ENCODE data around the gene PRR12.

PRR12 gene

DNA sequence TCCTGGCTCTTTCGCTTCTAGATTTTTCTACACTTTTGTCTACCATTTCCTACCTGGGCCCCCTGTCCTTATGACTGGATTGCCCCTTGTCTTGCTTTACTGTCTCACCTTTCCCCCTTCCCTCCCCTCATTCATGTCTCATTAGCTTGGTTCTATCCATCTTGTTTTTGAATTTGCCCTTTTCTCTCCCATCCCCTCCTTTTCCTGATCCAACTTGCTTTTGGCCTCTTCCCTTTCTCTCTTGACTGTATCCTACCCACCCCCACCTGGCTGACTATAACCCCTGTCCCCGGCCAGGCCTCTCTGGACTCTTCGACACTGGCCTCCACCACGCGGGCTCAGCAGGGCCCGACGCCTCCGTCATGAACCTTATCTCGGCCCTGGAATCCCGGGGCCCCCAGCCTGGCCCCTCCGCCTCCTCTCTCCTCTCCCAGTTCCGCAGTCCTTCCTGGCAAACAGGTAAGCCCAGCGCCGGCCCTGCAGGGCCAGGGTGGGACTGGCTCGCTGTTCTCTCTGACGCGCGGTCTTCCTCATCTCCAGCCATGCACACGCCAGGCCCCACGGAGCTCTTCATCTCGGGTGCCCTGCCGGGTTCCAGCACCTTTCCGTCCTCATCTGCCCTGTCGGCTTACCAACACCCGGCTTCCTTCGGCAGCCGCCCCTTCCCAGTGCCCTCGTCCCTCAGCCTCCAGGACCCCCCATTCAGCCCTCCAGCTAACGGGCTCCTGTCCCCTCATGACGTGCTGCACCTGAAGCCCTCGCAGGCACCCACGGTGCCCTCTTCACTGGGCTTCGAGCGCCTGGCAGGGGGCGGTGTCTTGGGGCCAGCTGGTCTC is 3.4 kb downstream of the PRR12 start:
- Mint-ChIP-seq H3K36me3 (ENCODE audit: low read depth) (peaks cover 21% of the 10 kb centered on the region), H3K27ac (peak overlapping the region in 2 of 3 experiments; percentile 47 to 85), H3K4me3 (peak overlapping the region; percentile 85 to 88 (median 88)), H3K4me1 (peaks cover 20% of the 10 kb centered on the region), H3K27me3 (ENCODE audit: low read depth) (no peaks in the 10 kb centered on the region), H3K9me3 (no peaks in the 10 kb centered on the region)
- TF ChIP-seq, protein P1, sequence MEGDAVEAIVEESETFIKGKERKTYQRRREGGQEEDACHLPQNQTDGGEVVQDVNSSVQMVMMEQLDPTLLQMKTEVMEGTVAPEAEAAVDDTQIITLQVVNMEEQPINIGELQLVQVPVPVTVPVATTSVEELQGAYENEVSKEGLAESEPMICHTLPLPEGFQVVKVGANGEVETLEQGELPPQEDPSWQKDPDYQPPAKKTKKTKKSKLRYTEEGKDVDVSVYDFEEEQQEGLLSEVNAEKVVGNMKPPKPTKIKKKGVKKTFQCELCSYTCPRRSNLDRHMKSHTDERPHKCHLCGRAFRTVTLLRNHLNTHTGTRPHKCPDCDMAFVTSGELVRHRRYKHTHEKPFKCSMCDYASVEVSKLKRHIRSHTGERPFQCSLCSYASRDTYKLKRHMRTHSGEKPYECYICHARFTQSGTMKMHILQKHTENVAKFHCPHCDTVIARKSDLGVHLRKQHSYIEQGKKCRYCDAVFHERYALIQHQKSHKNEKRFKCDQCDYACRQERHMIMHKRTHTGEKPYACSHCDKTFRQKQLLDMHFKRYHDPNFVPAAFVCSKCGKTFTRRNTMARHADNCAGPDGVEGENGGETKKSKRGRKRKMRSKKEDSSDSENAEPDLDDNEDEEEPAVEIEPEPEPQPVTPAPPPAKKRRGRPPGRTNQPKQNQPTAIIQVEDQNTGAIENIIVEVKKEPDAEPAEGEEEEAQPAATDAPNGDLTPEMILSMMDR (IDR thresholded peaks at IDR 0.05; ENCODE audit: unreplicated experiment in 3 of 3): no peak

DNA sequence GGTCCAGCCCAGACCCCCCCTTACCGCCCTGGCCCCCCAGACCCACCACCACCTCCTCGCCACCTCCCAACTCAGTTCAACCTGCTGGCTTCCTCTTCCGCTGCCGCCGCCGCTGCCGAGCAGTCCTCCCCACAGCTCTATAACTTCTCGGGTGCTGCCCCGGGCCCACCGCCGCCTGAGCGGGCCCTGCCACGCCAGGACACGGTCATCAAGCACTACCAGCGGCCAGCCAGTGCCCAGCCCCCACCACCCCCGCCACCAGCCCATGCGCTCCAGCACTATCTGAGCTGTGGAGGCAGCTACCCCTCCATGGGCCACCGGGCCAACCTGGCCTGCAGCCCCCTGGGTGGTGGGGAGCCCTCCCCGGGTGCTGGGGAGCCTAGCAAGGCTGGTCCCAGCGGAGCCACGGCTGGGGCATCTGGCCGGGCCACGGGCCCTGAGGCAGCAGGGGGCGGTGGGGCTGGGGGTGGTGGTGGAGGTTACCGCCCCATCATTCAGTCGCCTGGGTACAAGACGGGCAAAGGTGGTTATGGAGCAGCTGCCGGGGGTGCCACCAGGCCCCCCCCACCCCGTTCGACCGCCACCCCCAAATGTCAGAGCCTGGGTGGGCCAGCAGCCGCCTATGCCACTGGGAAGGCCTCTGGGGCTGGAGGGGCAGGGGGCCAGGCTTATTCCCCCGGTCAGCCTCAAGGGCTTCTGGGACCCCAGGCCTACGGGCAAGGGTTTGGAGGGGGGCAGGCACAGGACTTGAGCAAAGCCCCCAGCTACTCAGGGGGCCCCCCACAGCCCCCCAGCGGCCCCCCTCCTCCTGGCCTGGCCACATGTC is 4.2 kb downstream of the PRR12 start:
- TF ChIP-seq, protein P1 (IDR thresholded peaks at IDR 0.05; ENCODE audit: unreplicated experiment in 3 of 3): no peak
- no peaks in the 10 kb centered on the region for H3K9me3 Mint-ChIP-seq
- H3K27ac Mint-ChIP-seq: no peak overlapping the region
- no peaks in the 10 kb centered on the region for H3K27me3 Mint-ChIP-seq (ENCODE audit: low read depth)
- H3K4me1 Mint-ChIP-seq: peaks cover 20% of the 10 kb centered on the region
- peaks cover 26% of the 10 kb centered on the region for H3K36me3 Mint-ChIP-seq (ENCODE audit: low read depth)
- H3K4me3 Mint-ChIP-seq: no peak overlapping the region

DNA sequence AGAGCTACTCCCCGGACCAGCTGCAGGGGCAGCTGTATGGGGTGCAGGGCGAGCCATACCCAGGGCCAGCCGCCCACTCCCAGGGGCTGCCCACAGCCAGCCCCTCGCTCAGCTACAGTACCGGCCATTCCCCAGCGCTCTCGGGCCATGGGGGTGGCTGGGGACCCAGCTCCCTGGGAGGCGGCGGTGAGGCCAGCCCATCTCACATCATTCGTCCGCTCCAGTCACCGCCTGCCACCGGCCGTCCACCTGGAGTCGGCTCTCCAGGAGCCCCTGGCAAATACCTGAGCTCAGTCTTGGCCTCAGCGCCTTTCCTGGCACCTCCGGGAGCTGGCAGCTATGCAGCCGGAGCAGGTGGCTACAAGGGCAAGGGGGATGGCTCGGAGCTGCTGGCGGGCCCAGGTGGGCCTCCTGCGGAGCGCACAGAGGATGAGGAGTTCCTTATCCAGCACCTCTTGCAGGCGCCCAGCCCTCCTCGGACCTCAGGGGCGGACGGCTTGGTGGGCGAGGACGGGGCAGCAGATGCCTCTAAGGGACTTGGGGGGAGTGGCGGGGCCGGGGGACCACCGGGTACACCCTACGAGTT is 4.9 kb downstream of the PRR12 start:
- TF ChIP-seq, protein P1 (IDR thresholded peaks at IDR 0.05; ENCODE audit: unreplicated experiment in 3 of 3): no peak
- Mint-ChIP-seq H3K9me3 (no peaks in the 10 kb centered on the region), H3K4me3 (no peak overlapping the region), H3K27ac (no peak overlapping the region), H3K36me3 (ENCODE audit: low read depth) (peaks cover 30% of the 10 kb centered on the region), H3K4me1 (peaks cover 20% of the 10 kb centered on the region), H3K27me3 (ENCODE audit: low read depth) (no peaks in the 10 kb centered on the region)

DNA sequence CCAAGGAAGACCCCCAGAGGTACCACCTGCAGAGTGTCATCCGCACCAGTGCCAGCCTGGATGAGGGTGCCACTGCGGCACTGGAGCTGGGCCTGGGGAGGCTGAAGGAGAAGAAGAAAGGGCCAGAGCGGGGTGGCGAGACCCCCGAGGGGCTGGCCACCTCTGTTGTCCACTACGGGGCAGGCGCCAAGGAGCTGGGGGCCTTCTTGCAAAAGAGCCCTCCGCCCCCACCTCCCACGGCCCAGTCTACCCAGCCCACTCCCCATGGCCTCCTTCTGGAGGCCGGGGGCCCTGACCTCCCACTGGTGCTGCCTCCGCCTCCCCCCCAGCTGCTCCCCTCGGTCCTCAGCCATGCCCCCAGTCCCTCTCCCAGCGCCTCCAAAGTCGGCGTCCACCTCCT is 5.4 kb downstream of the PRR12 start:
- Mint-ChIP-seq H3K27ac (no peak overlapping the region), H3K9me3 (no peaks in the 10 kb centered on the region), H3K27me3 (ENCODE audit: low read depth) (no peaks in the 10 kb centered on the region), H3K4me3 (no peak overlapping the region), H3K36me3 (ENCODE audit: low read depth) (peaks cover 34% of the 10 kb centered on the region), H3K4me1 (peaks cover 20% of the 10 kb centered on the region)
- TF ChIP-seq, protein P1 (IDR thresholded peaks at IDR 0.05; ENCODE audit: unreplicated experiment in 3 of 3): no peak

DNA sequence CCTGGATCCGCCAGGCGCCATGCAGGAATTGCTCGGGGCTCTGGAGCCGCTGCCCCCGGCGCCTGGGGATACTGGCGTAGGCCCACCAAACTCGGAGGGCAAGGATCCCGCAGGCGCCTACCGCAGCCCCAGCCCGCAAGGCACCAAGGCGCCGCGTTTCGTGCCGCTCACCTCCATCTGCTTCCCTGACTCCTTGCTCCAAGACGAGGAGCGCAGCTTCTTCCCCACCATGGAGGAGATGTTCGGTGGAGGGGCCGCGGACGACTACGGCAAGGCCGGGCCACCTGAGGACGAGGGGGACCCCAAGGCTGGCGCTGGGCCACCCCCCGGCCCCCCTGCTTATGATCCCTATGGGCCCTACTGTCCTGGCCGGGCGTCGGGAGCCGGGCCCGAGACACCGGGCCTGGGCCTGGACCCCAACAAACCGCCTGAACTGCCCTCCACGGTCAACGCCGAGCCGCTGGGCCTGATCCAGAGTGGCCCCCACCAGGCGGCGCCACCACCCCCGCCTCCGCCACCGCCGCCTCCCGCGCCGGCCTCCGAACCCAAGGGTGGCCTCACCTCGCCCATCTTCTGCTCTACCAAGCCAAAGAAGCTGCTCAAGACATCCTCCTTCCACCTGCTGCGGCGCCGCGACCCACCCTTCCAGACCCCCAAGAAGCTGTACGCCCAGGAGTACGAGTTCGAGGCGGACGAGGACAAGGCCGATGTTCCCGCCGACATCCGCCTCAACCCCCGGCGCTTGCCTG is 6.1 kb downstream of the PRR12 start:
- TF ChIP-seq, protein P1 (IDR thresholded peaks at IDR 0.05; ENCODE audit: unreplicated experiment in 3 of 3): no peak
- H3K36me3 Mint-ChIP-seq (ENCODE audit: low read depth): peaks cover 39% of the 10 kb centered on the region
- H3K27me3 Mint-ChIP-seq (ENCODE audit: low read depth): no peaks in the 10 kb centered on the region
- no peak overlapping the region for H3K27ac Mint-ChIP-seq
- H3K9me3 Mint-ChIP-seq: no peaks in the 10 kb centered on the region
- no peak overlapping the region for H3K4me3 Mint-ChIP-seq
- H3K4me1 Mint-ChIP-seq: peaks cover 20% of the 10 kb centered on the region
